ENCODE results near the gene ADAMTS19.

The ADAMTS19 gene

DNA sequence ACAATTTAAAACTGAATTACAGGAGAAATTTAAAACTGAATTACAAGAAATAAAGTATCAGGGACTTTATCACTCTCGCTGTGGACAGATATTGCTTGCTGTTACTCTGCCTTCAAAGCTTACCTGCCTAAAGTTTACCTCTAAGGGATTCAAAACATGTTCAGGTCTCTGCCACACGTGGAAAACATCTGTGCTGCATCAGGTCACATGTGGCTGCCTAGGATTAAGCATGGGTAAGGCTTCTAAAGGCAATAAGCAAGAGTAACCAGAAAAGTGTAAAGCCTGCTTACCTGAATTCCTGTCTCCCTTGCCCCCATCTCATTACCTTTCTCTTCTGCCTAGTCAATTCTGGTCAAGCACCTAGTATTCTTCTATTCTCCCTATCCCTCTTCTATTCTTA, 306.7 kb downstream of the ADAMTS19 start:
- no peak for DNase-seq (ENCODE audit: low read depth)

DNA sequence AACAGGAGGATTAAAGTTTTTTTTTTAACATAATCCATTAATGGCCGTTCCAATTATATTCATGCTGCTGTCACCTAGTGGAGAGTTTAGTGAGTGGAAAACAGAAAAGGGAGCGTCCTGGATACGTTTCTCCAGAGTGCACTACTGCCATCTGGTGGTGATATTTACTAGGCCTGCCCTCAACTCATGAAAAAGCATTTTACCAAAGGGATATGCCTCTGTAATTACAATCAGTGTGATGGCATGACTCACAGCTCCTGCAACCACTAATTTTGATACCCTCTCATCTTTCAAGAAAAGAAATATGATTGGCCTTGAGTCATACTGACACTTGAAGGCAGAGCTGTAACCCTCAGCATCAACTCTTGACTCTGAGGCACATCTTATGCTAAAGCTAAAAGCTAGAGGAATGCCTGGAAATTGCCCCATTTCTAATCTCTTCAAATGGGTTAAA, 307.9 kb downstream of the ADAMTS19 start:
- peak; percentile 16 for DNase-seq (ENCODE audit: low read depth)

DNA sequence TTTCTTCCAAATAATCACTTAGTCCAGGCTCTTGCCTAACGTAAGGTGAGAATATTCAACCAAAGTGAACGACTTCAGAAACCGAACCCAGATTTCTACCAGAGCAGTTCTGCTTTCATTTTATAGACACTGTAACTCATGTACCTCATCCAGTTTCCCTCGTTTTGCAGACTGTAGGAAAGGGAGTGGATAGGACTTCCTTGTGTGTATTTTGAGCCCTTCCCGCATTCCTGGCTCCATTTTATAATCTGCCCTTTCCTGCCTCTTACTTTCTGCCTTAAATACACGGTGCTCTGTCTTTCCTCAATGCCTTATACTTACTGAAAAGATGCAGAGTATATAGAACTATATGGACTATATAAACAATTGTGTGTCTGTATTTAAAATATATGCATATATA, 308.6 kb downstream of the ADAMTS19 start:
- DNase-seq (ENCODE audit: low read depth), result no peak

DNA sequence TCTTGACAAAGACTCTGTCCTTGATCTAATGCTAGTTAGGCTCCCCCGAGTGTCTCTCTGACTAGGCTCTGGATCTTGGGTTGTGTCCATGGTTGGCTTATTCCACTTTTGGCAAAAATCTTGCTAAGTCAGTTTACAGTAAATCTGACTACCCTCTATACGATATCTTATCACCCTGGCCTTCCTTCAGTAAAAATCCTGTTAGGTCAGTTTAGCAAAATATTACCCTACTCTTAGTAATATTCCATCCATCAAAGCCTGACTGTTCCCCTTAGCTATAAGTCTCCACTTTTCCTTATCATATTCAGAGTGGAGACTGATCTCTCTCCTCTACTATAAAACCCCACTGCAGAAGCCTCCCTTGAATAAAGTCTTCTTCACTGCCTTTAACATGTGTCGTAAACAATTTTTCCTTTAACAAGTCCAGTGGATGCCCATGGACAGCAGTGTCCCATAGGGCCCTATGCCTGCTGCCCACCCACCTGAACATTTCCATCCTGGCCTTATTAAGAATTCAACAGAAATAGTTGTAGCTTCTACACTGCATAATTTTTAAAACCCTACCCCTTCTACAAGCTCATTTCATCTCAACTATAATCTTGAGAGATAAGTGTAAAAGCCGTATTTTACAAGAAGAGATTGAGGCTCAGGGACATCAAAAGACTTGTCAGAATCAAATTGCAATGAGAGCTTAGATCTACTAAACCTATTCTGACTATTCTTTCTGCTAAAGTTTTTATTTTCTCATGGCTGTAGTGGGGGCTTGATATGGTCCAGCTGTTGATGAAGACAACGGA, 310.1 kb downstream of the ADAMTS19 start:
- no peak for DNase-seq (ENCODE audit: low read depth)

DNA sequence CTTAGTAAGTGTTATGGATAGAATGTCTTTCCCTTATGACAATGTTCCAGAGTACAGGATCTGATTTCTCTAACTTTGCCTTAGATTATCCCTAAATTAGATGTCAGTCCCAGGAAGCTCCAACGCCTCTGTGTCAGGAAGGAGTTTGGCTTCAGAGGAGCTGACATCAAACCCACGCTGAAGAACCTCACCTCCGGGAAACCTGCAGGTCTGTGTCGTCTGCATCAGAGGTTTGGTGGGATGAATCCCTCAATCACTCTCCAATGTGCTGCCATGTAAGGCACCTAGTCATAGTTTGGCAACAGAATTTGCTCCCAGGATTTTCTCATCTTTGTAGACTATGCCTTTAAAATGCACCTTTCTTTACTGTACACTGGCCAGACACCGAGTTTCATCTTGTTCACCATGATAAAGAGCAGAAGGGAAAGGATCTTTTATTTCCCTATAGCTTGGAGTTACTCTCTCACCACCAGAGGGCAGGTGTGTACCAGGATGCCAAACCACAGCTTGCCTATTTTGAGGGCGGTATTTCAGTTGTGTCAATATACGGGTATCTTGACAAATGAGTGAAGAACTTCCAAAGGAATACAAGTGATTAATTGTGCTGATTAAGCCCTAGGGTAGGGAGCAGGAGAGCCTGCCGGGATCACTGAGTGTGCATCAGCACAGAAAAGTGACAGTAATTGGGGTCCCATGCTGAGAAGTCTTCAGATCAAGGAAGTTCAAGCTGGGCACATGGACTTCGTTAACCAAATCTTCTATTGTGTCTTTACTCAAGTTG, 311.1 kb downstream of the ADAMTS19 start:
- peak; percentile 12 for DNase-seq (ENCODE audit: low read depth)

DNA sequence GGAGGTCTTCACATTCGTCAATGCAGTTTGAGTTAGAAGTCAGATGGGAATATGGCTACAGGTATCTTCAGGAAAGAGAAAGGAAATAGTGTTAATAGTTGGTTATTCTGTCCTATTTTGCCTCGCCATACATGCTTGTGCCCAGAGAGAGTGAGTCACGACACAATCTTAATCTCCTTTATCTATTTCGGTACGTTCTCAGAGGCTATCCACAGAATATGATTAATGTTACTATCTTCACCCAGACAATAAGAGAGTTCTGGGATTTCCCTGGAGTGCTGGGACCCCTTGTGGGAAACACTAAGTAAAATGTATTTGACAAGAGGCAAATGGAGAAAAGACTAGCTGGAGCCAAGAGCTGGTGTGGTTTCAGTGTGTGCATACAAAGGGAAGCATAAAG, 313.3 kb downstream of the ADAMTS19 start:
- no peak for DNase-seq (ENCODE audit: low read depth)

DNA sequence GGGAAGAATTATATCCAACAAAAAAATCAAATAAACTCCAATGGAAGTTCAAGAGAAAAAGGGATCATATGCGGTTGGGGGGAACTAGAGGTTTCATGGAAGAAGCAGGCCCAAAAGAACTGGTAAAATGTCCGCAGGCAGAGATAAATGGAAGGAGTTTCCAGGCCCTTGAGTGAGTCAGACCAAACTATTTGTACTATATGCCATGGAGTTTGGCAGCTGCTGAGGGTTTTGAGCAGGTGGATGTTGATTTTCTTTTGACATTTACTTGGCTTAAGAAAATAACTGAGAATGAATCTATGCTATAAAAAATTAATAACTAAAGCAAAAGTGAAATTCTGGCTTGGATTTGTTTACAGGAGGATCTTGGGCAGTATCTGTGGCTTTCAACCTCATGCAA, 321.5 kb downstream of the ADAMTS19 start:
- DNase-seq (ENCODE audit: low read depth), result no peak
